SK-N-SH (cell line): Measurements from ENCODE around the gene GRK5. TPM values are rescaled to one million over a fixed set of nuclear protein-coding genes. Genes with fewer than 3 reads are reported as not detected.

Experiments used
- CTCF ChIA-PET: fragments of 300-600, 350-600 bp; formaldehyde crosslinking; extraction: SDS; loops from one replicate; lab custom pipeline; 2021; lab: Yijun Ruan, JAX
- POLR2A ChIA-PET: fragments of 350-600 bp; sonication (Branson Sonifier 250); formaldehyde crosslinking; extraction: SDS; loops from one replicate; lab custom pipeline; 2020; ENCODE audit warnings: antibody characterized with exemption, inconsistent platforms; lab: Yijun Ruan, JAX
- DNase-seq: peaks from one replicate; pipeline ENCODE4 v3.0.0; 2012
- H2AFZ ChIP-seq: fragments of 200-600 bp; sonication (generic); 2 replicates; pipeline ENCODE4 v1.8.1; 2016; ENCODE audit warnings: antibody characterized with exemption, mild to moderate bottlenecking, low read depth
- H3F3A ChIP-seq: fragments of 200-600 bp; sonication (generic); replicated peaks from 2 replicates; pipeline ENCODE3; 2016; ENCODE audit warnings: antibody characterized with exemption, mild to moderate bottlenecking; ENCODE audit not compliant: insufficient read depth
- H3K27ac ChIP-seq, 2 experiments: fragments of 200-500 bp in 1 of 2; fragments of 200-600 bp in 1 of 2; sonication (Bioruptor generic) in 1 of 2; sonication (generic), shearing (Covaris generic) in 1 of 2; 2 replicates each; pipeline versions ENCODE4 v1.5.1 to v1.6.1; 2014 to 2016; ENCODE audit warnings: low read depth in 2 of 2, inconsistent platforms in 1 of 2, low read length in 1 of 2, mild to moderate bottlenecking in 1 of 2, mixed read lengths in 1 of 2
- H3K27me3 ChIP-seq: fragments of 200-600 bp; sonication (generic), shearing (Covaris generic); 2 replicates; pipeline ENCODE4 v1.6.1; 2016; ENCODE audit warnings: mixed run types; ENCODE audit not compliant: insufficient read depth
- H3K36me3 ChIP-seq, 2 experiments: fragments of 200-500 bp in 1 of 2; fragments of 200-600 bp in 1 of 2; sonication (Bioruptor generic) in 1 of 2; sonication (generic) in 1 of 2; replicated peaks in 1 of 2; 2 replicates each; pipeline versions ENCODE3 to v1.5.1; 2014 to 2016; ENCODE audit warnings: low read length in 1 of 2, mild to moderate bottlenecking in 1 of 2; ENCODE audit not compliant: insufficient read depth in 2 of 2, control insufficient read depth in 1 of 2
- H3K4me1 ChIP-seq, 2 experiments: fragments of 200-500 bp in 1 of 2; fragments of 200-600 bp in 1 of 2; sonication (Bioruptor generic) in 1 of 2; sonication (generic), shearing (Covaris generic) in 1 of 2; 2 replicates each; pipeline versions ENCODE4 v1.5.1 to v1.6.1; 2014 to 2016; ENCODE audit warnings: low read depth in 1 of 2, low read length in 1 of 2, mixed run types in 1 of 2; ENCODE audit not compliant: insufficient read depth in 2 of 2, control insufficient read depth in 1 of 2
- H3K4me2 ChIP-seq: fragments of 200-600 bp; sonication (generic), shearing (Covaris generic); 2 replicates; pipeline ENCODE4 v1.6.1; 2017; ENCODE audit warnings: mixed run types
- H3K4me3 ChIP-seq, 2 experiments: fragments of 200-500 bp in 1 of 2; fragments of 200-600 bp in 1 of 2; sonication (Bioruptor generic) in 1 of 2; sonication (generic), shearing (Covaris generic) in 1 of 2; 2 replicates each; pipeline versions ENCODE4 v1.5.1 to v1.8.1; 2014 to 2016; ENCODE audit warnings: low read depth in 2 of 2, inconsistent platforms in 1 of 2, low read length in 1 of 2, mild to moderate bottlenecking in 1 of 2, mixed read lengths in 1 of 2, moderate library complexity in 1 of 2
- H3K79me2 ChIP-seq: fragments of 200-600 bp; sonication (generic); 2 replicates; pipeline ENCODE4 v1.8.1; 2017; ENCODE audit warnings: mild to moderate bottlenecking; ENCODE audit not compliant: insufficient read depth
- H3K9ac ChIP-seq: fragments of 200-600 bp; sonication (generic); 2 replicates; pipeline ENCODE4 v1.6.1; 2017; ENCODE audit warnings: mixed run types
- H3K9me2 ChIP-seq: fragments of 200-600 bp; sonication (generic); 2 replicates; pipeline ENCODE4 v1.6.1; 2017; ENCODE audit warnings: mixed run types
- H3K9me3 ChIP-seq: fragments of 200-600 bp; sonication (generic); 2 replicates; pipeline ENCODE4 v1.6.1; 2017; ENCODE audit warnings: mixed run types, mild to moderate bottlenecking, moderate library complexity
- H4K20me1 ChIP-seq: fragments of 200-600 bp; sonication (generic); 2 replicates; pipeline ENCODE4 v1.6.1; 2017; ENCODE audit warnings: mild to moderate bottlenecking, mixed run types; ENCODE audit not compliant: insufficient read depth
- CHD2 ChIP-seq: fragments of 150-350 bp; IDR thresholded peaks from 2 replicates; pipeline ENCODE4 v1.6.1; 2018; ENCODE audit warnings: low read length; ENCODE audit not compliant: partially characterized antibody
- ELF1 ChIP-seq: IDR thresholded peaks from 2 replicates; pipeline ENCODE4 v1.4.0; 2012
- FOSL2 ChIP-seq: IDR thresholded peaks from 2 replicates; pipeline ENCODE4 v1.4.0; 2012; ENCODE audit warnings: low read depth, mild to moderate bottlenecking, moderate library complexity, borderline replicate concordance
- FOXJ3 ChIP-seq: sonication (generic); formaldehyde crosslinking; IDR thresholded peaks from 2 replicates; pipeline ENCODE4 v1.5.1; 2020; ENCODE audit warnings: mild to moderate bottlenecking, missing genetic modification reagents
- GABPA ChIP-seq: IDR thresholded peaks from 2 replicates; pipeline ENCODE4 v1.4.0; 2012; ENCODE audit warnings: low read depth, mild to moderate bottlenecking
- GATA2 ChIP-seq: sonication (generic); formaldehyde crosslinking; IDR thresholded peaks from 2 replicates; pipeline ENCODE4 v1.5.0; 2020; ENCODE audit warnings: mild to moderate bottlenecking, missing genetic modification reagents
- JUND ChIP-seq: IDR thresholded peaks from 2 replicates; pipeline ENCODE4 v1.4.0; 2012
- RCOR1 ChIP-seq: fragments of 150-350 bp; IDR thresholded peaks from 2 replicates; pipeline ENCODE4 v1.6.1; 2017; ENCODE audit warnings: antibody characterized with exemption, low read length
- SIN3A ChIP-seq: IDR thresholded peaks from 2 replicates; pipeline ENCODE4 v1.6.1; 2012; ENCODE audit warnings: low read depth, mild to moderate bottlenecking, low read length, moderate library complexity, borderline replicate concordance
- SMC3 ChIP-seq: IDR thresholded peaks from 2 replicates; pipeline ENCODE4 v1.6.1; 2012; ENCODE audit warnings: low read depth, low read length, improper control_type of control experiment
- TEAD4 ChIP-seq: IDR thresholded peaks from 2 replicates; pipeline ENCODE4 v1.4.0; 2012; ENCODE audit warnings: mild to moderate bottlenecking, borderline replicate concordance; ENCODE audit not compliant: insufficient read depth
- YY1 ChIP-seq: IDR thresholded peaks from 2 replicates; pipeline ENCODE4 v1.4.0; 2012; ENCODE audit warnings: low read depth, mild to moderate bottlenecking
- WGBS: methylation state at CpG from one replicate; pipeline ENCODE4 v1.1.6; 2017; ENCODE audit warnings: low lambda C conversion rate; 5-methylcytosine and 5-hydroxymethylcytosine counted together
- polyA plus RNA-seq, 3 experiments: library from polyadenylated mRNA; depleted of rRNA; stranded (reverse); fragments of >200 nt; gene quantifications; 2 replicates each; pipeline ENCODE4 v1.2.3, GENCODE V29; 2012
- TF ChIP-seq, protein P1 (sequence below): IDR thresholded peaks from 2 replicates; pipeline ENCODE4 v1.4.0; 2012; ENCODE audit warnings: low read depth
- TF ChIP-seq, protein P2 (sequence below): IDR thresholded peaks from 2 replicates; pipeline ENCODE4 v1.4.0; 2012; ENCODE audit warnings: low read depth, borderline replicate concordance
- TF ChIP-seq, protein P3 (sequence below): IDR thresholded peaks from 2 replicates; pipeline ENCODE4; 2012

Gene GRK5
- polyA plus RNA-seq, 1 of the 3 experiments (the other 2 are of a cell fraction) = 12.1 TPM

DNA sequence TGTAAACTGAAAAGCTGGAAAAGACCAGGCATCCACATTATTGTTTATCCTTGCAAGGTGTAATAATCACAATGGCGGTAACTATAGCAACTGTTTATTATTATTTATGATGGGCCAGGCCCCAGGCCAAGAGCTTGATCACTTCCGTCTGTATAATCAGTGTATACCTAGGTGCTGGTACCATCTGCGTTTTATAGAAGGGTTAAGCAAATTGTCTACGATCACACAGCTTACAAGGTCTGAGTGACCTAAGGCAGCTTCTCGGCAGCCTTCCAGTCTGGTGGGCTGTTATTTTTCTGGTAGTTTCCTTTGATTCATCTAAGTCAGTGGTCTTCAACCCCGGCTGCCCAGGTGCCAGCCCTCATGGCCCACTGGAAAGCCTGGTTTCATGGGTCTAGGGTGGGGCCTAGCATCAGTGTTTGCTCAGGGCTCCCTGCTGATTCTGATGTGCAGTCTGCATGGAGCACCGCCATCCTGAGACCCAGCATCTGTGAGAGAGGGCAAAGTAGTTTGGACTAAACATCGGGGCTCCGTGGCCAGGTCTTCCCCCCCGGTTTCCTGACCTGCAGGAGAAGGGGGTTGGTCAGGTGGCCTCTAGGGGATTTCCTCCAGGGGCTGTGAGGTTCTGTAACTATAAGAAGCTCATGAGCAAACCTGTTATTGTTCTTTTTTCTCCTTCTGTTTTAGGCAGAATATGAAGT lies 188.8 kb downstream of the GRK5 start:
- H3K4me1 ChIP-seq = no peaks in the 10 kb centered on the region; a peak in 1 of 4 replicates
- no peaks in the 10 kb centered on the region for H3F3A ChIP-seq
- H4K20me1 ChIP-seq = no peaks in the 10 kb centered on the region
- H3K27ac ChIP-seq = no peak overlapping the region
- POLR2A ChIA-PET = no interaction called here
- 94% methylated on average over 9 of the region's 10 CpGs for WGBS
- CTCF ChIA-PET = interaction anchor here (1.0 kb wide), 1 partner anchor 10 kb away, joined by 4 read pairs; no protein-coding TSS in a partner anchor
- no peak overlapping the region for H3K4me2 ChIP-seq
- H3K4me3 ChIP-seq = no peak overlapping the region
- H2AFZ ChIP-seq = no peak overlapping the region
- H3K79me2 ChIP-seq = no peaks in the 10 kb centered on the region
- no peak for TF ChIP-seq TEAD4
- TF ChIP-seq, protein P1, sequence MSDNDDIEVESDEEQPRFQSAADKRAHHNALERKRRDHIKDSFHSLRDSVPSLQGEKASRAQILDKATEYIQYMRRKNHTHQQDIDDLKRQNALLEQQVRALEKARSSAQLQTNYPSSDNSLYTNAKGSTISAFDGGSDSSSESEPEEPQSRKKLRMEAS = no peak
- TF ChIP-seq JUND = no peak
- TF ChIP-seq YY1 = no peak
- no peak for TF ChIP-seq SIN3A
- no peak for TF ChIP-seq FOSL2
- TF ChIP-seq RCOR1 = no peak
- TF ChIP-seq ELF1 = no peak
- TF ChIP-seq GATA2 (CRISPR knock-in tag) = no peak
- TF ChIP-seq, all 33 proteins: peak for 0
- H3K9me2 ChIP-seq = no peaks in the 10 kb centered on the region
- H3K9me3 ChIP-seq = no peaks in the 10 kb centered on the region
- DNase-seq = no peak
- H3K36me3 ChIP-seq = no peaks in the 10 kb centered on the region
- no peak overlapping the region for H3K9ac ChIP-seq
- no peaks in the 10 kb centered on the region for H3K27me3 ChIP-seq

DNA sequence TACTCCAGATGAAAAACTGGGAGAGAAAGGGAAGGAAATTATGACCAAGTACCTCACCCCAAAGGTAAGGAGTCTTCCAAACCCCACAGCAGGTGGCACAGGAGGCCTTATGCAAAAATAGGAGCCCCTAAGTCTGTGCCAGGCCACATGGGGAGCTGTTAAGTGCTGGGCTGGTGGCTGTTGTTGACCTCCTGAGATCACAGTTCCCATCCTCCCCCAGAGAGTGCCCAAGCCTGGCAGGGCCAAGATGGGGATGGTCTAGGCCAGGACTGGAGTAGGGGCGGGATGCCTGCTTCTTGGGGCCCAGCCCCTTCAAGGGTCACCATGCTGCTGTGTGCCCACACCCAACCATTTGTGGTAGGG lies 189.3 kb downstream of the GRK5 start:
- DNase-seq = no peak

More for the DNA sequence above, 189.3 kb downstream of the GRK5 start:
- H3K9me2 ChIP-seq = no peaks in the 10 kb centered on the region
- no peak overlapping the region for H3K27ac ChIP-seq
- no peaks in the 10 kb centered on the region for H3F3A ChIP-seq
- H2AFZ ChIP-seq = no peak overlapping the region
- no peaks in the 10 kb centered on the region for H3K79me2 ChIP-seq
- H4K20me1 ChIP-seq = no peaks in the 10 kb centered on the region
- peaks cover 0 to 2% of the 10 kb centered on the region in 2 experiments; a peak in 1 of 4 replicates for H3K4me1 ChIP-seq
- ChIA-PET CTCF (no interaction called here), POLR2A (no interaction called here)
- H3K9ac ChIP-seq = no peak overlapping the region
- no peaks in the 10 kb centered on the region for H3K36me3 ChIP-seq
- 100% methylated on average over 1 of the region's 1 CpG for WGBS
- TF ChIP-seq SMC3 (no peak), GABPA (no peak), YY1 (no peak), FOXJ3 (CRISPR knock-in tag) (no peak), CHD2 (no peak)
- TF ChIP-seq, protein P2, sequence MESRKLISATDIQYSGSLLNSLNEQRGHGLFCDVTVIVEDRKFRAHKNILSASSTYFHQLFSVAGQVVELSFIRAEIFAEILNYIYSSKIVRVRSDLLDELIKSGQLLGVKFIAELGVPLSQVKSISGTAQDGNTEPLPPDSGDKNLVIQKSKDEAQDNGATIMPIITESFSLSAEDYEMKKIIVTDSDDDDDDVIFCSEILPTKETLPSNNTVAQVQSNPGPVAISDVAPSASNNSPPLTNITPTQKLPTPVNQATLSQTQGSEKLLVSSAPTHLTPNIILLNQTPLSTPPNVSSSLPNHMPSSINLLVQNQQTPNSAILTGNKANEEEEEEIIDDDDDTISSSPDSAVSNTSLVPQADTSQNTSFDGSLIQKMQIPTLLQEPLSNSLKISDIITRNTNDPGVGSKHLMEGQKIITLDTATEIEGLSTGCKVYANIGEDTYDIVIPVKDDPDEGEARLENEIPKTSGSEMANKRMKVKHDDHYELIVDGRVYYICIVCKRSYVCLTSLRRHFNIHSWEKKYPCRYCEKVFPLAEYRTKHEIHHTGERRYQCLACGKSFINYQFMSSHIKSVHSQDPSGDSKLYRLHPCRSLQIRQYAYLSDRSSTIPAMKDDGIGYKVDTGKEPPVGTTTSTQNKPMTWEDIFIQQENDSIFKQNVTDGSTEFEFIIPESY = no peak
- TF ChIP-seq, protein P3, sequence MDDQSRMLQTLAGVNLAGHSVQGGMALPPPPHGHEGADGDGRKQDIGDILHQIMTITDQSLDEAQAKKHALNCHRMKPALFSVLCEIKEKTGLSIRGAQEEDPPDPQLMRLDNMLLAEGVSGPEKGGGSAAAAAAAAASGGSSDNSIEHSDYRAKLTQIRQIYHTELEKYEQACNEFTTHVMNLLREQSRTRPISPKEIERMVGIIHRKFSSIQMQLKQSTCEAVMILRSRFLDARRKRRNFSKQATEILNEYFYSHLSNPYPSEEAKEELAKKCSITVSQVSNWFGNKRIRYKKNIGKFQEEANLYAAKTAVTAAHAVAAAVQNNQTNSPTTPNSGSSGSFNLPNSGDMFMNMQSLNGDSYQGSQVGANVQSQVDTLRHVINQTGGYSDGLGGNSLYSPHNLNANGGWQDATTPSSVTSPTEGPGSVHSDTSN = no peak
- no peak overlapping the region for H3K4me3 ChIP-seq
- no peaks in the 10 kb centered on the region for H3K27me3 ChIP-seq
- H3K9me3 ChIP-seq = no peaks in the 10 kb centered on the region
- H3K4me2 ChIP-seq = no peak overlapping the region
